HepG2 (cell line): ENCODE data around the gene SELENOT. TPM values are rescaled to one million over a fixed set of nuclear protein-coding genes. Genes with fewer than 3 reads are reported as not detected.

Experiments
- FOXA3 ChIP-seq: IDR thresholded peaks from 2 replicates; pipeline ENCODE4 v1.6.1; 2016; ENCODE audit warnings: missing genetic modification reagents, missing compliant biosample characterization
- RAD21 ChIP-seq: fragments of 450-650 bp; formaldehyde crosslinking; IDR thresholded peaks from 2 replicates; pipeline ENCODE4 v1.5.0; 2020; ENCODE audit warnings: mild to moderate bottlenecking
- TBP ChIP-seq: sonication (generic); formaldehyde crosslinking; IDR thresholded peaks from 2 replicates; pipeline ENCODE4 v1.5.0; 2020; ENCODE audit warnings: missing genetic modification reagents
- ZBTB3 ChIP-seq: sonication (generic); formaldehyde crosslinking; IDR thresholded peaks from 2 replicates; pipeline ENCODE4 v1.4.0; 2020; ENCODE audit warnings: low read depth, mild to moderate bottlenecking, moderate library complexity, missing genetic modification reagents, borderline replicate concordance
- polyA plus RNA-seq, 8 experiments: library from polyadenylated mRNA; depleted of rRNA in 3 of 8; stranded (reverse) in 7 of 8; unstranded in 1 of 8; fragments of >200 nt; fragmentation: Illumina TruSeq in 4 of 8; extraction: Trizol in 4 of 8; gene quantifications; 2 replicates each; pipeline versions ENCODE4 v1.2.1 to v1.2.3, GENCODE V29; 2011 to 2016; ENCODE audit warnings: low read depth in 4 of 8, missing spikeins in 1 of 8, mixed read lengths in 1 of 8; ENCODE audit not compliant: insufficient read depth in 1 of 8
- total RNA-seq, 5 experiments: library from RNA; depleted of rRNA; stranded (reverse); fragments of >200 nt; fragmentation: Illumina TruSeq; extraction: Trizol; gene quantifications; 2 replicates each; pipeline ENCODE4 v1.2.3, GENCODE V29; 2016; ENCODE audit warnings: low read depth in 1 of 5
- TF ChIP-seq, protein P1 (sequence below), 2 experiments: fragments of 450-650 bp in 1 of 2; sonication (generic) in 1 of 2; formaldehyde crosslinking in 1 of 2; IDR thresholded peaks; 2 replicates each; pipeline versions ENCODE4 v1.6.1 to v1.8.0; 2016 to 2022; ENCODE audit warnings: antibody characterized with exemption in 1 of 2, mild to moderate bottlenecking in 1 of 2, missing genetic modification reagents in 1 of 2
- TF ChIP-seq, protein P2 (sequence below): fragments of 450-650 bp; IDR thresholded peaks from 2 replicates; pipeline ENCODE4 v1.6.1; 2016
- TF ChIP-seq, protein P3 (sequence below): sonication (generic); formaldehyde crosslinking; IDR thresholded peaks from 2 replicates; pipeline ENCODE4 v1.9.0; 2021; ENCODE audit warnings: missing genetic modification reagents, borderline replicate concordance
- TF ChIP-seq, protein P4 (sequence below), 2 experiments: IDR thresholded peaks; 2 replicates each; pipeline ENCODE4 v1.6.1; 2011 to 2012; ENCODE audit warnings: low read length in 2 of 2, borderline replicate concordance in 1 of 2, low read depth in 1 of 2, mild to moderate bottlenecking in 1 of 2, moderate library complexity in 1 of 2

SELENOT gene
- total and polyA plus RNA-seq, 2 of the 13 experiments (the other 11 are each of a cell fraction or from before 2014, with no cell fraction given), result 122 to 273 TPM

DNA sequence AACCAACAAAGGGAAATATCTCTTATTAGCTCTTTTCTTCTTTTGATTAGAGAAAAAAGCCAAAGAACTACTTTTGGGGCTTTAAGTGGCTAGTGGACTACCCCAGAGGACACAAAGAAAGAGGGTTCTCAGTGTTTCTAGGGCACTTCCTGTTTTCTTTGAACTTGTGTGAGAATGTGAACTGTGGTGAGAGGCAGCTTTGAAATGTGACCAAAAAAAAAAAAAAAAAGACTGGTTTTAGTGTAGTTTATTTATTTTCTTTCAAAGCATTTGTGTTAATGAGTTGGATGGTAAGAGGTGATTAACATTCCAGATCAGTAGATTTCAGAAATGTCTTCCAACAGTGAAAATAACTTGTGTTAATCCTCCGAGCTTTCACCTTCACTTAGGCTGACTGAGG, 32.4 kb downstream of the SELENOT start (continued):
- TF ChIP-seq, protein P1, sequence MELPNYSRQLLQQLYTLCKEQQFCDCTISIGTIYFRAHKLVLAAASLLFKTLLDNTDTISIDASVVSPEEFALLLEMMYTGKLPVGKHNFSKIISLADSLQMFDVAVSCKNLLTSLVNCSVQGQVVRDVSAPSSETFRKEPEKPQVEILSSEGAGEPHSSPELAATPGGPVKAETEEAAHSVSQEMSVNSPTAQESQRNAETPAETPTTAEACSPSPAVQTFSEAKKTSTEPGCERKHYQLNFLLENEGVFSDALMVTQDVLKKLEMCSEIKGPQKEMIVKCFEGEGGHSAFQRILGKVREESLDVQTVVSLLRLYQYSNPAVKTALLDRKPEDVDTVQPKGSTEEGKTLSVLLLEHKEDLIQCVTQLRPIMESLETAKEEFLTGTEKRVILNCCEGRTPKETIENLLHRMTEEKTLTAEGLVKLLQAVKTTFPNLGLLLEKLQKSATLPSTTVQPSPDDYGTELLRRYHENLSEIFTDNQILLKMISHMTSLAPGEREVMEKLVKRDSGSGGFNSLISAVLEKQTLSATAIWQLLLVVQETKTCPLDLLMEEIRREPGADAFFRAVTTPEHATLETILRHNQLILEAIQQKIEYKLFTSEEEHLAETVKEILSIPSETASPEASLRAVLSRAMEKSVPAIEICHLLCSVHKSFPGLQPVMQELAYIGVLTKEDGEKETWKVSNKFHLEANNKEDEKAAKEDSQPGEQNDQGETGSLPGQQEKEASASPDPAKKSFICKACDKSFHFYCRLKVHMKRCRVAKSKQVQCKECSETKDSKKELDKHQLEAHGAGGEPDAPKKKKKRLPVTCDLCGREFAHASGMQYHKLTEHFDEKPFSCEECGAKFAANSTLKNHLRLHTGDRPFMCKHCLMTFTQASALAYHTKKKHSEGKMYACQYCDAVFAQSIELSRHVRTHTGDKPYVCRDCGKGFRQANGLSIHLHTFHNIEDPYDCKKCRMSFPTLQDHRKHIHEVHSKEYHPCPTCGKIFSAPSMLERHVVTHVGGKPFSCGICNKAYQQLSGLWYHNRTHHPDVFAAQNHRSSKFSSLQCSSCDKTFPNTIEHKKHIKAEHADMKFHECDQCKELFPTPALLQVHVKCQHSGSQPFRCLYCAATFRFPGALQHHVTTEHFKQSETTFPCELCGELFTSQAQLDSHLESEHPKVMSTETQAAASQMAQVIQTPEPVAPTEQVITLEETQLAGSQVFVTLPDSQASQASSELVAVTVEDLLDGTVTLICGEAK (IDR thresholded peaks at IDR 0.05), result no peak
- TF ChIP-seq, protein P1 (CRISPR knock-in tag; IDR thresholded peaks at IDR 0.05), result no peak
- TF ChIP-seq, protein P2, sequence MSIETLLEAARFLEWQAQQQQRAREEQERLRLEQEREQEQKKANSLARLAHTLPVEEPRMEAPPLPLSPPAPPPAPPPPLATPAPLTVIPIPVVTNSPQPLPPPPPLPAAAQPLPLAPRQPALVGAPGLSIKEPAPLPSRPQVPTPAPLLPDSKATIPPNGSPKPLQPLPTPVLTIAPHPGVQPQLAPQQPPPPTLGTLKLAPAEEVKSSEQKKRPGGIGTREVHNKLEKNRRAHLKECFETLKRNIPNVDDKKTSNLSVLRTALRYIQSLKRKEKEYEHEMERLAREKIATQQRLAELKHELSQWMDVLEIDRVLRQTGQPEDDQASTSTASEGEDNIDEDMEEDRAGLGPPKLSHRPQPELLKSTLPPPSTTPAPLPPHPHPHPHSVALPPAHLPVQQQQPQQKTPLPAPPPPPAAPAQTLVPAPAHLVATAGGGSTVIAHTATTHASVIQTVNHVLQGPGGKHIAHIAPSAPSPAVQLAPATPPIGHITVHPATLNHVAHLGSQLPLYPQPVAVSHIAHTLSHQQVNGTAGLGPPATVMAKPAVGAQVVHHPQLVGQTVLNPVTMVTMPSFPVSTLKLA, result no peak
- TF ChIP-seq, protein P3, sequence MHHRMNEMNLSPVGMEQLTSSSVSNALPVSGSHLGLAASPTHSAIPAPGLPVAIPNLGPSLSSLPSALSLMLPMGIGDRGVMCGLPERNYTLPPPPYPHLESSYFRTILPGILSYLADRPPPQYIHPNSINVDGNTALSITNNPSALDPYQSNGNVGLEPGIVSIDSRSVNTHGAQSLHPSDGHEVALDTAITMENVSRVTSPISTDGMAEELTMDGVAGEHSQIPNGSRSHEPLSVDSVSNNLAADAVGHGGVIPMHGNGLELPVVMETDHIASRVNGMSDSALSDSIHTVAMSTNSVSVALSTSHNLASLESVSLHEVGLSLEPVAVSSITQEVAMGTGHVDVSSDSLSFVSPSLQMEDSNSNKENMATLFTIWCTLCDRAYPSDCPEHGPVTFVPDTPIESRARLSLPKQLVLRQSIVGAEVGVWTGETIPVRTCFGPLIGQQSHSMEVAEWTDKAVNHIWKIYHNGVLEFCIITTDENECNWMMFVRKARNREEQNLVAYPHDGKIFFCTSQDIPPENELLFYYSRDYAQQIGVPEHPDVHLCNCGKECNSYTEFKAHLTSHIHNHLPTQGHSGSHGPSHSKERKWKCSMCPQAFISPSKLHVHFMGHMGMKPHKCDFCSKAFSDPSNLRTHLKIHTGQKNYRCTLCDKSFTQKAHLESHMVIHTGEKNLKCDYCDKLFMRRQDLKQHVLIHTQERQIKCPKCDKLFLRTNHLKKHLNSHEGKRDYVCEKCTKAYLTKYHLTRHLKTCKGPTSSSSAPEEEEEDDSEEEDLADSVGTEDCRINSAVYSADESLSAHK, result no peak
- TF ChIP-seq RAD21 (CRISPR knock-in tag), result no peak
- TF ChIP-seq FOXA3, result no peak
- TF ChIP-seq ZBTB3 (CRISPR knock-in tag), result no peak
- no peak for TF ChIP-seq TBP (CRISPR knock-in tag)
- TF ChIP-seq, protein P4, sequence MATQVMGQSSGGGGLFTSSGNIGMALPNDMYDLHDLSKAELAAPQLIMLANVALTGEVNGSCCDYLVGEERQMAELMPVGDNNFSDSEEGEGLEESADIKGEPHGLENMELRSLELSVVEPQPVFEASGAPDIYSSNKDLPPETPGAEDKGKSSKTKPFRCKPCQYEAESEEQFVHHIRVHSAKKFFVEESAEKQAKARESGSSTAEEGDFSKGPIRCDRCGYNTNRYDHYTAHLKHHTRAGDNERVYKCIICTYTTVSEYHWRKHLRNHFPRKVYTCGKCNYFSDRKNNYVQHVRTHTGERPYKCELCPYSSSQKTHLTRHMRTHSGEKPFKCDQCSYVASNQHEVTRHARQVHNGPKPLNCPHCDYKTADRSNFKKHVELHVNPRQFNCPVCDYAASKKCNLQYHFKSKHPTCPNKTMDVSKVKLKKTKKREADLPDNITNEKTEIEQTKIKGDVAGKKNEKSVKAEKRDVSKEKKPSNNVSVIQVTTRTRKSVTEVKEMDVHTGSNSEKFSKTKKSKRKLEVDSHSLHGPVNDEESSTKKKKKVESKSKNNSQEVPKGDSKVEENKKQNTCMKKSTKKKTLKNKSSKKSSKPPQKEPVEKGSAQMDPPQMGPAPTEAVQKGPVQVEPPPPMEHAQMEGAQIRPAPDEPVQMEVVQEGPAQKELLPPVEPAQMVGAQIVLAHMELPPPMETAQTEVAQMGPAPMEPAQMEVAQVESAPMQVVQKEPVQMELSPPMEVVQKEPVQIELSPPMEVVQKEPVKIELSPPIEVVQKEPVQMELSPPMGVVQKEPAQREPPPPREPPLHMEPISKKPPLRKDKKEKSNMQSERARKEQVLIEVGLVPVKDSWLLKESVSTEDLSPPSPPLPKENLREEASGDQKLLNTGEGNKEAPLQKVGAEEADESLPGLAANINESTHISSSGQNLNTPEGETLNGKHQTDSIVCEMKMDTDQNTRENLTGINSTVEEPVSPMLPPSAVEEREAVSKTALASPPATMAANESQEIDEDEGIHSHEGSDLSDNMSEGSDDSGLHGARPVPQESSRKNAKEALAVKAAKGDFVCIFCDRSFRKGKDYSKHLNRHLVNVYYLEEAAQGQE (IDR thresholded peaks at IDR 0.05; ENCODE audit: borderline replicate concordance in 1 of 2, low read depth in 1 of 2, low read length in 2 of 2), result no peak
- TF ChIP-seq, all 625 proteins: peak for 0
